Transverse colon (tissue), 4 donors: ENCODE data around the gene TYMP. TPM values are rescaled to one million over a fixed set of nuclear protein-coding genes. Genes with fewer than 3 reads are reported as not detected.

ENCODE experiments used
- DNase-seq: peaks from one replicate; pipeline ENCODE4 v3.0.0-alpha.2; 2019
- H3K27ac ChIP-seq, 4 donors: fragments of 200-600 bp; sonication (generic); 2 replicates each; pipeline ENCODE4 v1.5.1; 2016 to 2018; ENCODE audit warnings: inconsistent platforms in 4 of 4
- H3K27me3 ChIP-seq: fragments of 200-600 bp; sonication (generic); 2 replicates; pipeline ENCODE4 v1.5.1; 2017; ENCODE audit warnings: inconsistent platforms
- H3K36me3 ChIP-seq, 4 donors: fragments of 200-600 bp; sonication (generic); 2 replicates each; pipeline ENCODE4 v1.5.1; 2017 to 2019; ENCODE audit warnings: inconsistent platforms in 4 of 4
- H3K4me1 ChIP-seq, 4 donors: fragments of 200-600 bp; sonication (generic); 2 replicates each; pipeline ENCODE4 v1.5.1; 2017 to 2020; ENCODE audit warnings: inconsistent platforms in 4 of 4
- H3K4me3 ChIP-seq, 4 donors: fragments of 200-600 bp; sonication (generic); 1 replicate in 1 of 4; 2 replicates in 3 of 4; pipeline versions ENCODE4 v1.5.1 to v1.6.1; 2017 to 2019; ENCODE audit warnings: inconsistent platforms in 4 of 4
- H3K9me3 ChIP-seq, 2 donors: fragments of 200-600 bp; sonication (generic); 2 replicates each; pipeline ENCODE4 v1.5.1; 2017 to 2019; ENCODE audit warnings: inconsistent platforms in 2 of 2
- EP300 ChIP-seq: sonication (generic); formaldehyde crosslinking; IDR thresholded peaks from one replicate; pipeline ENCODE4 v1.6.1; 2017; ENCODE audit warnings: antibody characterized with exemption, low read depth
- POLR2A ChIP-seq: fragments of 450-650 bp; IDR thresholded peaks from one replicate; pipeline ENCODE4 v1.6.1; 2016; ENCODE audit warnings: antibody characterized with exemption, mild to moderate bottlenecking, moderate library complexity
- POLR2AphosphoS5 ChIP-seq, 3 donors: sonication (generic); formaldehyde crosslinking; IDR thresholded peaks; one replicate each; pipeline ENCODE4 v1.6.1; 2016; ENCODE audit warnings: antibody characterized with exemption in 3 of 3
- WGBS, 2 donors: methylation state at CpG; one replicate each; pipeline ENCODE4 v1.1.5; 2018; ENCODE audit warnings: low coverage in 1 of 2; 5-methylcytosine and 5-hydroxymethylcytosine counted together
- in situ Hi-C, 4 donors: fragments of 200-750 bp; cut with MboI; loops; one replicate each; pipeline versions ENCODE4 v1.15.0 to v1.15.1; 2017; ENCODE audit warnings: low sequenced_read_pairs in 3 of 4, low pct_ligation_motif_present in 1 of 4, low pct_unique_long_range_greater_than_20kb in 1 of 4
- intact Hi-C: fragments of 100-400 bp; cut with DNase I; formaldehyde crosslinking; loops from one replicate; pipeline ENCODE4 v1.15.1; 2023; ENCODE audit warnings: low total_unique reads
- total RNA-seq, 4 donors: library from RNA; depleted of rRNA; stranded (reverse); fragments of >200 nt; gene quantifications; one replicate each; pipeline ENCODE4 v1.1.0, GENCODE V29; 2016
- TF ChIP-seq, protein P1 (sequence below), 5 experiments: fragments of 200-600 bp in 3 of 5; fragments of 450-650 bp in 2 of 5; sonication (generic) in 3 of 5; IDR thresholded peaks; 1 replicate in 2 of 5; 2 replicates in 3 of 5; pipeline ENCODE4 v1.5.1; 2016 to 2017; ENCODE audit warnings: antibody characterized with exemption in 5 of 5, inconsistent platforms in 3 of 5, mild to moderate bottlenecking in 2 of 5, moderate library complexity in 1 of 5

TYMP gene
- total RNA-seq, 4 donors from 2014 or later: 27.5 to 60.7 (median 32.2) TPM

DNA sequence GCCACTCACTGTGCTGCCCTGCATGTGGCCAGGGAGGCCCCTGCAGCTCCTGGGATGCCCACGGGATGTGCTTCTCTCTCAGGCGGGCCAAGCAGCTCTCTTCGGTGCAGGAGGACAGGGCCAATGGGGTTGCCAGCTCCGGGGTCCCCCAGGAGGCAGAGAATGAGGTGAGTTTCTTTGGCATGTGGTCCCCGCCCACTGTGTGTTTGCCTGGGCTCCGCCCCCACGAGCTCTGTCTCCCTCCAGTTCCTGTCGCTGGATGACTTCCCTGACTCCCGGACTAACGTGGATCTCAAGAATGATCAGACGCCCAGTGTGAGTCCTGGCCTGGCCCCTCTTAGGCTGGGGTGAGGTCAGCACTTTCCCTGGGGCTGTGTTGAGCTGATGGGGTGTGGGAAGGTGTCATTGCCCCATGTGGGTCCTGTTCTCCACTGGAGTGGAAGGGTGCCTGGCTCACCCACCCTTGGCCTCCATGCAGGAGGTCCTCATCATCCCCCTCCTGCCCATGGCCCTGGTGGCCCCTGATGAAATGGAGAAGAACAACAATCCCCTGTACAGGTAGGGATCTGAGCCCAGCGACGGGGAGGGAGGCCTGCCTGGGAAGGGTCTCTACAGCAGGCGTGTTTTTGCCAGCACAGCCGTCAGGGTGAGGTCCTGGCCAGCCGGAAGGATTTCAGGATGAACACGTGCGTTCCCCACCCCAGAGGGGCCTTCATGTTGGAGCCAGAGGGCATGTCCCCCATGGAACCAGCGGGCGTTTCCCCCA, 12.1 kb downstream of the TYMP start:
- H3K36me3 ChIP-seq: peaks cover 0 to 21% (median 7%) of the 10 kb centered on the region in 4 donors
- 91% methylated on average over 20 of the region's 20 CpGs; no CpG with 5 or more reads in 1 of the 2 donors for WGBS, 2 donors
- H3K27ac ChIP-seq: no peak overlapping the region
- intact Hi-C loops (no loop called here), in situ Hi-C loops (no loop called here)
- no peak overlapping the region for H3K4me3 ChIP-seq
- DNase-seq: no peak
- H3K9me3 ChIP-seq: no peaks in the 10 kb centered on the region
- H3K27me3 ChIP-seq: no peaks in the 10 kb centered on the region
- no peaks in the 10 kb centered on the region for H3K4me1 ChIP-seq
- TF ChIP-seq, protein P1, sequence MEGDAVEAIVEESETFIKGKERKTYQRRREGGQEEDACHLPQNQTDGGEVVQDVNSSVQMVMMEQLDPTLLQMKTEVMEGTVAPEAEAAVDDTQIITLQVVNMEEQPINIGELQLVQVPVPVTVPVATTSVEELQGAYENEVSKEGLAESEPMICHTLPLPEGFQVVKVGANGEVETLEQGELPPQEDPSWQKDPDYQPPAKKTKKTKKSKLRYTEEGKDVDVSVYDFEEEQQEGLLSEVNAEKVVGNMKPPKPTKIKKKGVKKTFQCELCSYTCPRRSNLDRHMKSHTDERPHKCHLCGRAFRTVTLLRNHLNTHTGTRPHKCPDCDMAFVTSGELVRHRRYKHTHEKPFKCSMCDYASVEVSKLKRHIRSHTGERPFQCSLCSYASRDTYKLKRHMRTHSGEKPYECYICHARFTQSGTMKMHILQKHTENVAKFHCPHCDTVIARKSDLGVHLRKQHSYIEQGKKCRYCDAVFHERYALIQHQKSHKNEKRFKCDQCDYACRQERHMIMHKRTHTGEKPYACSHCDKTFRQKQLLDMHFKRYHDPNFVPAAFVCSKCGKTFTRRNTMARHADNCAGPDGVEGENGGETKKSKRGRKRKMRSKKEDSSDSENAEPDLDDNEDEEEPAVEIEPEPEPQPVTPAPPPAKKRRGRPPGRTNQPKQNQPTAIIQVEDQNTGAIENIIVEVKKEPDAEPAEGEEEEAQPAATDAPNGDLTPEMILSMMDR (IDR thresholded peaks at IDR 0.05): no peak
- no peak for TF ChIP-seq EP300
- TF ChIP-seq POLR2AphosphoS5 (IDR thresholded peaks at IDR 0.05): no peak
- TF ChIP-seq POLR2A: no peak

DNA sequence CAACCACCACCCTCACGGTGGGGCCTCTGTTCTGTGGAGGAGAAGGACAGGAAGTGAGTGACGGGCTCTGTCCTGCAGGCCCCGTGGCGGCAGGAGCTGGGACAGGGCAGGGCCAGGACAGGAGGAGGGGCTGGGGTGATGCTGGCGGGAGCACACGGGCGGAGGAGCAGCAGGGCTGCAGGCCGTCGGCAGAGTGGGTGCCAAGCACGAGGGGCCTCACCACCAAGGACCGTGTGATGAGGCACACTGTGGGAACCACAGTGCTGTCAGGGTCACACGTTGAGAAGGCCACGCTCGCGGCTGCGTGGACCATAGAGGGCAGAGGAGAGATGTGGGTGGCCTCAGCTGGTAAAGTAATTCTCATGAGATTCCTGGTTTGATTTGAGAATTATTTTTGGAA, 12.9 kb downstream of the TYMP start:
- no peaks in the 10 kb centered on the region for H3K27me3 ChIP-seq
- H3K36me3 ChIP-seq: peaks cover 0 to 21% (median 5%) of the 10 kb centered on the region in 4 donors
- TF ChIP-seq POLR2A (no peak), POLR2AphosphoS5 (IDR thresholded peaks at IDR 0.05) (no peak), EP300 (no peak)
- TF ChIP-seq, protein P1 (IDR thresholded peaks at IDR 0.05): no peak
- no peak overlapping the region for H3K27ac ChIP-seq
- in situ Hi-C loops: no loop called here
- no peak for DNase-seq
- intact Hi-C loops: no loop called here
- H3K4me1 ChIP-seq: no peaks in the 10 kb centered on the region
- 50 to 82% methylated on average over 1 to 16 of the region's 16 CpGs for WGBS, 2 donors
- H3K4me3 ChIP-seq: no peak overlapping the region
- H3K9me3 ChIP-seq: no peaks in the 10 kb centered on the region

DNA sequence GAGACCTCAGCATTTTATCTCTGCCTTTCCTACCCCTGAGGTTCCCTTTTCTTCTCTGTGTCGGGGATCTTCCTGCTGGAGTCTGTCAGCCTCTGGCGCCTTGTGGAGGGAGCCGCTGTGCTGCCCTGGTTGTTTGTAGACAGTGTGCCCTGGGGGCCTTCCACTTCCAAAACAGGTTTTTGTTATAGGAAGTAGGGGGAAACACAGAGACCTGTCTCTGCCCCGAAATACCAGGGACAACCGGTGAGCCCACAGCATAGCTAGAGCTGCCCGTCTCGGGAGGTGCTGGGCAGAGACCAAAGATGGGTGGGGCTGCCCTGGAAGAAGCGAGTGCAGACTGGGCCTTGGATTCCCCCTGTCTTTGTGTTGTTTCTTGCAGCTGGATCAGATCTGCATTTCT, 13.7 kb downstream of the TYMP start:
- no peak for DNase-seq
- Histone ChIP-seq H3K4me1 (no peaks in the 10 kb centered on the region), H3K36me3 (peaks cover 0 to 21% (median 5%) of the 10 kb centered on the region in 4 donors), H3K27me3 (no peaks in the 10 kb centered on the region), H3K27ac (no peak overlapping the region), H3K9me3 (no peaks in the 10 kb centered on the region), H3K4me3 (no peak overlapping the region)
- no peak for TF ChIP-seq POLR2A
- TF ChIP-seq POLR2AphosphoS5 (IDR thresholded peaks at IDR 0.05): no peak
- no peak for TF ChIP-seq EP300
- TF ChIP-seq, protein P1 (IDR thresholded peaks at IDR 0.05): no peak
- in situ Hi-C loops (no loop called here), intact Hi-C loops (no loop called here)
- 94 to 100% methylated on average over 3 to 8 of the region's 8 CpGs for WGBS, 2 donors

DNA sequence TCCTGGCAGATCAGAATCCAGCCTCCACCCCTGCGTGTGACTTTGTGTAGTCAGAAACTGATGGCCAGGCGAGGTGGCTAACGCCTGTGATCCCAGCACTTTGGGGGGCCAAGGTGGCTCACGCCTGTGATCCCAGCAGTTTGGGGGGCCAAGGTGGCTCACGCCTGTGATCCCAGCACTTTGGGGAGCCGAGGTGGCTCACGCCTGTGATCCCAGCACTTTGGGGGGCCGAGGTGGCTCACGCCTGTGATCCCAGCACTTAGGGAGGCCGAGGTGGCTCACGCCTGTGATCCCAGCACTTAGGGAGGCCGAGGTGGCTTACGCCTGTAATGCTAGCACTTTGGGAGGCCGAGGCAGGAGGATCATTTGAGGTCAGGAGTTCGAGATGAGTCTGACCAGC, 16.6 kb downstream of the TYMP start:
- Histone ChIP-seq H3K4me1 (peaks cover 0 to 14% (median 10%) of the 10 kb centered on the region in 4 donors), H3K27ac (no peak overlapping the region), H3K4me3 (no peak overlapping the region), H3K36me3 (peaks cover 0 to 6% (median 3%) of the 10 kb centered on the region in 4 donors), H3K9me3 (no peaks in the 10 kb centered on the region), H3K27me3 (no peaks in the 10 kb centered on the region)
- DNase-seq: no peak
- TF ChIP-seq POLR2A: no peak
- 83 to 97% methylated on average over 1 to 15 of the region's 15 CpGs for WGBS, 2 donors
- intact Hi-C loops: no loop called here
- in situ Hi-C loops: no loop called here
